Hematopoietic multipotent progenitor cell treated with erythropoietin and hydrocortisone succinate and interleukin-3 and kit ligand, for 8 days (in vitro differentiated cells): ENCODE measurements around the gene EPHB2.

Source experiments
- DNase-seq: peaks from one replicate; pipeline ENCODE4 v3.0.0-alpha.2; 2015

EPHB2 gene

DNA sequence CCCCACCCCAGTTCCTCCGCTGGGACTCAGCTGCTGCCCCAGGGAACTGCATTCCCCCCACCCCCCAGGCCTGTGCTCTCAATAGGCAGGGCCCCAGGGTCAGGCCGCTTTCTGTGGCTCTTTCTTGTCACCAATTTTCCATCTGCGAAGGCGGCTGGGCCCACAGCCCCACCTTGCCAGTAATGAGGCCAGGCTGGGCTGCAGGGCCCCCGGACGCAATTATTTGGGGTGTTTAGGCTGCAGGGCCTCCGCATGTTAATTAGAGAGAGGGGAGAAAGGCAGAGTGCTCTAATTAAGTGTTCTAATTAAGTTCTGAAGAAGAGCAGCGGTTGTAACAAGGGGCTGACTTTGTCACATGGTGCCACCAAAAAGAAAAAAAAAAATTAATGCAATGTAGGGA, 71.8 kb downstream of the EPHB2 start:
- no peak for DNase-seq

DNA sequence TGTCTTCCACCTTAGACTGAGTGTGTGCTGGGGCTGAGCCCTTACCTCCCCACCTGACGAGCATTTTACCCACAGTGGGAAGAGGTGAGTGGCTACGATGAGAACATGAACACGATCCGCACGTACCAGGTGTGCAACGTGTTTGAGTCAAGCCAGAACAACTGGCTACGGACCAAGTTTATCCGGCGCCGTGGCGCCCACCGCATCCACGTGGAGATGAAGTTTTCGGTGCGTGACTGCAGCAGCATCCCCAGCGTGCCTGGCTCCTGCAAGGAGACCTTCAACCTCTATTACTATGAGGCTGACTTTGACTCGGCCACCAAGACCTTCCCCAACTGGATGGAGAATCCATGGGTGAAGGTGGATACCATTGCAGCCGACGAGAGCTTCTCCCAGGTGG, 73.7 kb downstream of the EPHB2 start:
- DNase-seq = no peak

DNA sequence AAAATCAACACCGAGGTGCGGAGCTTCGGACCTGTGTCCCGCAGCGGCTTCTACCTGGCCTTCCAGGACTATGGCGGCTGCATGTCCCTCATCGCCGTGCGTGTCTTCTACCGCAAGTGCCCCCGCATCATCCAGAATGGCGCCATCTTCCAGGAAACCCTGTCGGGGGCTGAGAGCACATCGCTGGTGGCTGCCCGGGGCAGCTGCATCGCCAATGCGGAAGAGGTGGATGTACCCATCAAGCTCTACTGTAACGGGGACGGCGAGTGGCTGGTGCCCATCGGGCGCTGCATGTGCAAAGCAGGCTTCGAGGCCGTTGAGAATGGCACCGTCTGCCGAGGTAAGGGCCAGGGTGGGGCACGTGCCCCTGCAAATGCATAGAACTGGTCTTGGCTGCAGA, 74.1 kb downstream of the EPHB2 start:
- no peak for DNase-seq

DNA sequence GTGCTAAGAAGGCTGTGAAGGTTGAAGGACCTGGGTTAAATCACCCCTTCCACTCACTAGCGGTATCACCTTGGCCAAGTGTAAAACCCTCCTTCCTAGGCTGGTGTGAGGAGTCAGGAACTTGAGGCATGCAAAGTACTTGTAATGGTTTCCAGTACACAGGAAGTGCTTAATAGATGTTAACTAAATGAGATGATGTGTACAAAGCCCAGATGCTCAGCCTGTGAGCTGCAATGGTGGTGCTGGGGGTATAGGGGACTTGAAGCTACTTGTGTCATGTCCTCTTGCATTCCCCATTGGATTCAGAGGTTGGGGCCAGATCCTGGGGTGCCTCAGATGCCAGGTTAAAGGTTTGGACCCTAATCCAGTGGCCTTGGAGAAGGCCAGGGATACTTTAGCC, 75.5 kb downstream of the EPHB2 start:
- DNase-seq = no peak

DNA sequence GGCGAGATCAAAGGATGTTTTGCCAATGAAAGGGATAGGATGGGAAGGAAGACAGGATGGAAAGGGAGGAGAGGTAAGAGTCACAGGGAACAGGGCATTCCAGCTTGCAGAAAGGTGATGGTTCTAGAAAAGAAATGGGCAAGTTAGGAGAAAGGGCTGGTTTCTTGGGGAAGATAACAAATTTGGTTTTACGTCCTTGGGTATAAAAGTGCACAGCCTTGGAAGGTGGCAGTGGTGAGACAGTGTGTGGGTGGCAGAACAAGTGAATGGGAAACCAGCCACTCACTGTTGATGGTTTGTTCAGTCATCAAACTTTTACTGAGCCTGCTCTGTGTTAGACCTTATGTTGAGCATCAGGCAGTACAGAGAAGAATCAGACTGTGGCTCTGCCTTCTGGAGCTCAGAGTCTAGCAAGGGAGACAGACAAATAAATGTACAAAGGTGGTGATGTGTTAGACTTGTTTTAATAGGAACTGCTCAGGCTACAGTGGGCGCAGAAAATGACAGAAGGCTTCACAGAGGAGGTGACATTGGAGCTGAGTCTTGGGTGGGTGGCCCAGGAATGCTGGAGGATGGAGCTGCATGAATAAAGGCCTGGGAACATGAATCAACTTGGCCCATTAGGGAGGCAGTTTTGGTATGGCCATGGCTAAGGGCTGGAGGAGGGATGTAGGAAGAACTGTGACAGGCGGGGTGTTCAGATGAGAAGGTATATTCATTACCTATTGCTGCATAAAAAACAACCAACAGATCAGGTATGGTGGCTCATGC, 76.3 kb downstream of the EPHB2 start:
- no peak for DNase-seq

DNA sequence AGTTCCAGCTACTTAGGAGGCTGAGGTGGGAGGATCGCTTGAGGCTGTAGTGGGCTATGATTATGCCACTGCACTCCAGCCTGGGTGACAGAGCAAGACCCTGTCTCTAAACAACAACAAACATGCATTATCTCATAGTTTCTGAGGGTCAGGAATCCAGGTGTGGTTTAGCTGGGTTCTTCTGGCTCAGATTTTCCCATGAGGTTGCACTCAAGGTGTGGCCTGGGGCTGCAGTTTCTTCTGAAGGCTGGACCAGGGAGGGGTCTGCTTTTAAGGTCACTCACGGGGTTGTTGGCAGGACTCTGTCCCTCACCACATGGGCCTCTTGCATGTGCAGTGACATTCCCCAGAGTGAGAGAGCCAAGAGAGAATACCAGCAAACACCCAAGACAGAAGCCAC, 77.0 kb downstream of the EPHB2 start:
- no peak for DNase-seq

DNA sequence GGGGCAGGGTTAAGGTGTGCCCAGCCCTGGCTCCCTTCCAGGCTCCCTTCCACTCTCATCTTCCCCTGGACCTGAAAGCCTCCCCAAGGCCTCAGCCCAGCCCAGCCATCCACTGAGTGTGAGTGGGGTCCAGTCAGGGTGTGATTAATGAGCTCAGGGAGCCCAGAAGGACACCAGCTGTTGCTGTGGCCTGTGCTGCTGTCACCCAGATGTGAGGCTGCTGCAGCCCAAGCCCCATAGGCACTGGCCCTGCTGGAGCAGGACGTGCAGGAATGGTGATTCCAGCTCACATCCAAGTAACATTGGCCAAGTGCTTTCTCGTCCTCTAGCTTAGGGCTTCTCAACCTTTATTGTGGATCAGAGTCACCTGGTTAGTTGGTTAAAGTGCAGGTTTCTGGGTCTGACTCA, 77.6 kb downstream of the EPHB2 start:
- DNase-seq = no peak

DNA sequence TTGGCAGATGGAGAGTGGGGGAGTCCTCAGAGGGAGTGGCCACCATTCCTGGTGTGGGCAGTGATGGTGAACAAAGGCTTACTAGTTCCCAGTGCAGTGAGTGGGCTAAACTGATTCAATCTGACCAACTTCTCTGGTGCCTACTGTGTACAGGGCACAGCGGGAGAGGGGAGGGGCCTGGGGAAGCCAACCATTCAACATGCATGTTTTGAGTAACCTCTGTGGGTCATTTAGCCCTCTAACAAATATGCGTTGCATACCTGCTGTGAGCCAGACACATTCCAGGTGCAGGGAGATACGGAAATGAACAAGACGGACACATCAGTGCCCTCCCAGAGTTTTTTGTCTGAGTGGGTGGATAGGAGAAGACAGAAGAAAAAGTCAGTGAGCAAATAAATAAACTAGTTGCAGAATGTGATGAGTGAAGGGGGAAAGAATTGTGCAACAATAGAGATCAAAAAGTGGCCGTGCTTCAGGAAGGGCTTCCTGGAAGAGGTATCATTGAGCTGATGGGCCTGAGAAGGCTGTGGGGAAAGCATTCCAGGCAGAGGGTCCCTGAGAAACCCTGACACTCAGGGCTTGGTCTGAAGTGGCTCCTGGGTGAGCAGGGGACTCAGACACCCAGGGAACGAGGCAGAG, 78.8 kb downstream of the EPHB2 start:
- no peak for DNase-seq

DNA sequence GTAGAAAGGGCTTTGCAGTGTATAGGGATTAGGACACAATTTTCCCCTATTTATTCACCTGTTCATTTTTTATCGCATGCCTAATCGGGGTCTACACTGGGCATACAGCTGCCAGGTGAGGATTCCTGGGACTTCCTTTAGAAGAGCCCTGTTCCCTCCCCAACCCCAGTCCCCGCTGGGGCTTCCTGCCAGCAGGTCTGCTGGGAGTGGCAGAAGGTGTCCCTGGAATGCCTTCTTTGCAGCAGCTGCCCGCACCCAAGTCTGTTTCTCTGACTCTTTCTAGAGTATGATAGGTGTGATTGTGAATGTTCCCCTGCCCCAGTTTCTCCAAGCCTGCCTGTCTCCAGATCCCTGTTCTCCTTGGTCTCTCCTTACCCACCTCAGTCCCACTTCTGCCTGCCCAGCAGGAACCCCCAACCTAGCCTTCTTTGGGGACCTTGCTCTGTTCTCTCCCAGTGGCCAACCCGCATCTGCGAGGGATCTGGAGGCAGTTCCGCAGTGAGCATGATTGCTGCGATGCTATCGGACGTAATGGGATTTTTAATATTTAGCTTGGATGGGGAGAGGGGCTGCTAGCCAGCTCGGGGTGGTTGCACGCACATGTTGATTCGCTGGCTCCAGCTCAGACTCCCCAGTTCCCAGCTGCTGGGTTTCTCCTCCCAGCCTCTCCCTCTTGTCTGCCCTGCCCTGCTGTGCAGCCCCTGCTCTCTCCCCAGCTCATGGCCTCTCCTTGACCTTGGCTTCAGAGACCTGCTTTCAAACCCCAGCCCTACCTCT, 79.8 kb downstream of the EPHB2 start:
- no peak for DNase-seq

DNA sequence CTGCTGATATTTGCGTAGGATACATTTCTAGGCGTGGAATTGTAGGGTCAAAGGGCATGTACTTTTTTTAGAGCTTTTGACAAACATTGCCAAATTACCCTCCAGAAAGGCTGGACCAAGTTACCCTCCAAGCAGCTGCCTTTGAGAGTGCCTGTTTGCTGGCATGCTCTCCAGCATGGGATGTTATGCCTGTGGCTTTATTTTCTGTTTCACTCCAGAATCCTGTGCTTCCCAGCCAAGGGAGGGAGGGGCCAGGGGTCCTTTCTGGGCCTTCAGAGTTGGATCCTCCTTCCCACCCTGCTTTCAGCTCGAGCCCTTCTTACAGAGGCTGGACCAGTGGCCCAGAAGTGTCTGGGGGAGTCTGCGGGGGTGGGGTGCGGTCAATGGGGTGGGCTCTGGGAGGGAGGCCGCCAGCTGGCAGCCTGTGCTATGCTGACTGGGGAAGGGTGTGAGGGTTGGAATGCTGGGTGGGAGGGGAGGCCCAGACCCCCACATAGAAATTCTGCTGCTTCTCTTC, 81.2 kb downstream of the EPHB2 start:
- DNase-seq = no peak

DNA sequence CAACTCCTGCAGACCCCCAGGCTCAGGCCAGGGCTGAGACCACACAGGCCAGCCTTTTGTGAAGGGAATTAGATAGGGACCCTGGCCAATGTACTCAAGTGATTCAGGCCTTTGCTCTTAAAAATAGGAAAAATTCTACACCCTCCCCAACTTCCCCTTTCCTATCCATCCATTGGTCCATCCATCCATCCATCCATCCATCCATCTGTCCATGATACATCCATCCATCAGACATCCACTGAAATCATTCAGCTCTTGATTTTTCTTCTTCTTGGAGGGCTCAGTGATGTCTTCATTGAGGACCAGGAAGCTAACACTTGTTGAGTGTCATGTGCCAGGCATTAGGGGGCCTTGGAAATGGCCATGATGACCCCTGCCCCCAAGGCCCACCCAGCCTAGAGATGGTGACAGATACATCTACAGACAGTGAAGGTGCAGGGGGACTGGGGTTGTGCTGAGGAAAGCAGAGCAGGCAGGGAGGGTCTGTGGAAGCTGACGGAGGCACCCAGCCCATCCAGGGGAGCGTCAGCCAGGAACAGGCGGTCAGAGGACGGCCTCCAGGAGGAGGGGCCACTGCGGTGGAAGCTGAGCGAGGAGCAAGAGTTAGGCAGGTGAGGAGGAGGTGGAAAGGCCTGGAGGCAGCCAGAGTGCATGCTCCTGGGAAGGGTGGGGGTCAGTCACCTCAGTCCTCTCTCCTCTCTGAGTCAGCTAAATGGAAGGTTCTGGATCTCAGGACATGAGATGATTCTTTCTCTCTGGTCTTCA, 81.9 kb downstream of the EPHB2 start:
- DNase-seq = no peak

DNA sequence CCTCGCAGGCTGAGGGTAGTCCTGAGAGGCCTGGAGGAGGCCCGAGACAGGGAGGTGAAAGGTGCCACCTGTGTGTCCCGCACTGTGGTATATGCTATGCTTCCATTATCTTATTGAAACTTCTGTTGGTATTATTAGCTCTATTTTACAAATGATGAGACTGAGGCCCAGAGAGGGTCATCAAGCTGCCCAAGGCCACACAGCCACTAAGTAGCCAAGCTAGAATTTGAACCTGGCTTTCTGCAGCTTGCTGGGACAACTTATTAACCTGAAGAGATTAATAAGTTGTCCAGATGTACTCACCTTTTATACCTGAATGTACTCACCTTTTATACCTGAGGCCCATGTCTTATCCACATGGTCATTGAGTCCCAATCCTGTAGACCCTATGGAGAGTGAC, 83.0 kb downstream of the EPHB2 start:
- DNase-seq = no peak

DNA sequence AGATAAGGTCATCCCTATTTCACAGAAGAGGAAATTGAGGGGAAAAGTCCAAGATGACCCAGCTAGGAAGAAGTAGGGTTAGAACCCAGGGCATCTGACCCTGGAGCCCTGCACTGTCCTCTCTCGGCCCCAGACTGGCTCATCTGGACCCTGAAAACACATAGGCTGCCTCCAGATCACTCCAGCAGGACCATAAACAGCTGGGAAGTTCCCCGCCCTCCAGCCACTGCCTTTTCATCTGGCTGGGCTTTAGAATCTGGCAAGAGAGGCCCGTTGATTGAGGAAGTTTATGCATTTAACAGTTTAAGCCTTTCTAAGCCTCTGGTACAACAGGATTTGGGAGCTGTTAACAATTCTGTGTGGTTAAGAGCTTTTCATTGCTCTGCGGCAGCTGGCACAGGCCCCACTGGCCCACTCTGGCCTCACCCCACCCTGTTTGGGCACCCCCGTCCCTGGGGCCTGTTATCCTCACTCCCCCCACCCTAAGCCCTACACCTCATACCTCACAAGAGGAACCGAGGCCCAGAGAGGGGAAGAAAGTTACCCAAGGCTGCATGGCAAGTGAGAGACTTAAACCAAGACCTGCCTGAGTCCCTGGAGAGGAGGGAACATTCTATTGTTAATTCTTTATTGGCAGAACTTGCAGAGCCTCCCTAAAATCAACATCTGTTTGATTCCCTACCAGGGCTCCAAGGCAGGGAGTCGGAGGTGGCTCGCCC, 84.2 kb downstream of the EPHB2 start:
- DNase-seq = no peak

DNA sequence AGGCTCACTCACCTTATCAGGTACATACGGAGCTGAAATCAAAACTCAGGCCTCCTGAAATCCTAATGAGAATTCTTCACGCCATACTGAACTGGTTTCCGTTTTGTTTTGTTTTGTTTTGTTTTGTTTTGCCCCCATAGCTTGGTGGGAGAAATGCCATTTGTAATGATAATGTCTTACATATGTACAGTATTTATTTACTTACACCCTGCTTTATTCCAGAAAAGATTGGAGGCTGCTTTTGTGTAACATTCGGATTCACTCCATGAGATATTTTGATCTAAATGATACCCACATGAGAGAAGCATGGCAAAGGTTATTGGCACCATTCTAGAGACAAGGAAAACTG, 84.7 kb downstream of the EPHB2 start:
- DNase-seq = no peak

DNA sequence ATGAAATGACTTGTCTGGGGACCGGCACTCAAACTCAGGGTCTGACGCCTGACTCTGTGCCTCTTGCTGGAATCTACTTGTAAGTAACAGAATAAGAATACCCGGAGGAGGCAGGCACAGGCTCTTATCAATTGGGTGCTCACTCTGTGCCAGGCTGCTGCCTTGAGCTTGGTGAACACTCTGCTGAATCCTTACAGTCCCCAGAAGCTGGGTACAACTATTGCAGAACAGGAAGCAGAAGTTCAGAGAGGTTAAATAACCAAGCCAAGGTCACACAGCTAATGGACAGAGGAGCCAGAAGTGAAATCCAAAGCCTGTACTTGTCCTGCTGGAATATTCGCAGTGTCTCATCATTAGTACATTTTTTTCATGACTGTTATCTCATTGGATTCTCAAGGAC, 86.0 kb downstream of the EPHB2 start:
- DNase-seq = no peak

DNA sequence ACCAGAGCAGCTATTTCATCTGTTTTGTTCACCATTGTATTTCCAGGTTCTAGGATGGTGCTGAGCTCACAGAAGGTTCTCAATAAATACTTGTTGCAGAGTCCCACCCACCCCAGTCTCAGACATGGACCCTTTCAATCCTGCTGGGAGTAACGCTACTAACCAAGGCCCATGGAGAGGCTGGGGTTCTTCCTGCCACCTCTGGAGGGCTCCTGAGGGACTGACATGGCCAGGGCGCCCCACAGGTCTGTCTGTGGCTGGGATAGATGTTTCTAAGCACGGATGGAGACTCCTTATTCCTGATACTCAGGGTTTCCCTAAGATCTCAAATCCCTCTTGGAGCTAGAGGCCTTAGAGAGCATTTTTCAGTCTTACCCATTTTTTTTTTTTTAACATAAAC, 87.4 kb downstream of the EPHB2 start:
- no peak for DNase-seq

DNA sequence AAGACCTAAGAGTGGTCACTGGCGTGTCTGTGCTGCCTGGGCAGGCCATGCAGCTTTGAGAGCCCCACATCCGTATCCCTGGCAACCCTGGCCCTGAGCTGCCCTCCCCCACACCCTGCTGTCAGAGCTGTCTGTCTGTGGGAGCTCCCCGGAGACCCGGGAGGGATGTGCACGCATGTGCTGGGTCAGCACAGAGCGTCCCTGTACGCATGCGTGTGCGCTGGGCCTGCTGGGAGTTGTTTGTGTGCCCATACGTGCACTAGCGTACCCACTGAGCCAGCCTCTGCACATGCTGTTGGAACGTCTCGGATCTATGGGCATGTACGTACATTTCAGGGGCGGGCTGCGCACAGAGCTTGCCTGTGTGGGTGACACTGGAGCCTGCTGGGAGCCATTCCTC, 89.3 kb downstream of the EPHB2 start:
- DNase-seq = no peak

DNA sequence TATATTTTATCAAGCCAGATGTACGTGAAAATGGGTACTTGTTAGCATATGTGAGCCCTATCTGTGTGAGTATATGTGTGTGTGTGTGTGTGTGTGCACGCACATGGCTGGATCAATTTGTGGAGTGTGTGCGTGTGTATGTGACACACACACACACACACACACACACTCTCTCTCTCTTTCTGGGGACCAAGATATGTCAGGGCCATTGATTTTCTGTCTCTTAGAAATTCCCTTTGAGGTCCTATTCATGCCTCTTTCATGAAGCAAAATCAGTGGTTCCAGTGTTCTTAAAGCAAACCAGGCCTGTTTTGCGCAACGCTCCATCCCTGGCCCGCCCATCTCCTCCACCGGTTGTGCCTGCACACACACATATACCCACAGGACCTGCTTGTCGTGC, 90.0 kb downstream of the EPHB2 start:
- no peak for DNase-seq

DNA sequence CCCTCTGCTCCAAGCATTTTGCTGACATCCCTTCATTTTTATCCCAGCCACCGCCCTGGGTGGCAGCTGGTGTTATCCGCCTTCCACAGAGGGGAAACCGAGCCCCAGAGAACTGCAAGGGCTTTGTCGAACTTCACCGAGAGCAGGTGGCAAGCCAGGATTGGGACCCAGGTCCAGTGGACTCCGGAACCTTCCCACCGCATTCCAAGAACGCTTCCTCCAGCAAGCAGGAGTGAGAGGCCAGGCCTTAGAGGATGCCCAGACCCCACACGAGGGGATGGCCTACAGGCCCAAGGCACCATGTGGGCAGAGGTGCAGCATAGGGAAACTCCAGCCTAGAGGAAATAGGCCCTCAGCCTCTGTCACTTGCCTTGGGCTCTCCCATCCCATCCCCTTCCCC, 90.7 kb downstream of the EPHB2 start:
- DNase-seq = no peak

DNA sequence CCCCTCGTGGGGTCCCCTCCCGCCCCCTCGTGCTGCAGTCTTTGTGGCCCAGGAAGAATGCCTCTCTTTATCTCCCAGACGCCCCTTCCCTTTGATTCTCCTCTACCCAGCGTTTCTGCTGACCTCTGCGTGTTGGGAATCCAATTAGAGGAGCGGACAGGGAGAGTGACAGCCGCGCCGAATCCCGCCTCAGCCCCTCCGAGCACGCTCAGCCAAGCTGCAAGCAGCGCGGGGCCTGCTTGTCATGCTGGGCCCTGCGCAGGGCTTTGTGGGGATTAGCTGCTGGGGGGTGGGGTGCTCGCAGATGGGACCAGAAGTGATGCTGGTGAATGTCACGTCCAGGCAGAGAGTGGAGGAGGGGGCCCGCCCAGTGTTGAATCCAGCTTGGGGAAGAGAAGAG, 91.1 kb downstream of the EPHB2 start:
- DNase-seq = no peak

DNA sequence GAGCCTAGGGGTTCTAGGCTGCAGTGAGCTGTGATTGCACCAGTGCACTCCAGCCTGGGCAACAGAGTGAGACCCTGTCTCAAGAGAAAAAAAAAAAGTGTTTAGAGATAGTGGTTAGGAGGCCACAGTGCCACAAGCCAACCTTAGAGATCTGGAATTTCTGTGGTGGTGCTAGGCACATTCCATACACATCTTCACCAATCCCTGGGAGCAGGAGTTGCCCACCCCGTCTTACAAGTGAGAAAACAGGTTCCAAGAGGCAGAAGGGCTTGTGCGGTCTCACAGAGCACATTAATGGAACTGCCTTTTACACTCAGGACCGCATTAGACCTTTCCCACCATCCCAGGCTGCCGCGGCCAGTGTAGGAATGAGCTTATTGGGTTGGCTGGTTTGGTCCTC, 93.2 kb downstream of the EPHB2 start:
- no peak for DNase-seq

DNA sequence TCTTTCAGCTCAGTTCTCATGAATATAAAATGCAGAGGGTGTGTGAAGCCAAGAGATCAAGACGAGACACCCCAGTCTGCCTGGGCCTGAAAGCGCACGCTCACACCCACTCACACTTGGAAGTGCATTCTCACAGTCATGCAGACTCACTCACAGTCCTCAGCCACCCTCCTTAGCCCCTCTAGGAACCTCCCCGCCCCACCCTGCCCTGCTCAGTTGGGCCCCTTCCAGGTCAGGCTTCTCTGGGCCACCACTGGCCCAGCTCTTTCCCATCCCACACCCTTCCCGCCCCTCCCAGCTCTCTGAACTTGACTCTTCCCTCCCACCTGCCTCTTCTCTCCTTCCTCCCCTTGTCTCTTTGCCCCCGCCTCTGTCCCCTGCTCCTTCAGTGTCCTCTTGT, 93.8 kb downstream of the EPHB2 start:
- DNase-seq = no peak
